ENCODE data around the gene PANX1.

- TF ChIP-seq, protein P1, sequence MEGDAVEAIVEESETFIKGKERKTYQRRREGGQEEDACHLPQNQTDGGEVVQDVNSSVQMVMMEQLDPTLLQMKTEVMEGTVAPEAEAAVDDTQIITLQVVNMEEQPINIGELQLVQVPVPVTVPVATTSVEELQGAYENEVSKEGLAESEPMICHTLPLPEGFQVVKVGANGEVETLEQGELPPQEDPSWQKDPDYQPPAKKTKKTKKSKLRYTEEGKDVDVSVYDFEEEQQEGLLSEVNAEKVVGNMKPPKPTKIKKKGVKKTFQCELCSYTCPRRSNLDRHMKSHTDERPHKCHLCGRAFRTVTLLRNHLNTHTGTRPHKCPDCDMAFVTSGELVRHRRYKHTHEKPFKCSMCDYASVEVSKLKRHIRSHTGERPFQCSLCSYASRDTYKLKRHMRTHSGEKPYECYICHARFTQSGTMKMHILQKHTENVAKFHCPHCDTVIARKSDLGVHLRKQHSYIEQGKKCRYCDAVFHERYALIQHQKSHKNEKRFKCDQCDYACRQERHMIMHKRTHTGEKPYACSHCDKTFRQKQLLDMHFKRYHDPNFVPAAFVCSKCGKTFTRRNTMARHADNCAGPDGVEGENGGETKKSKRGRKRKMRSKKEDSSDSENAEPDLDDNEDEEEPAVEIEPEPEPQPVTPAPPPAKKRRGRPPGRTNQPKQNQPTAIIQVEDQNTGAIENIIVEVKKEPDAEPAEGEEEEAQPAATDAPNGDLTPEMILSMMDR (IDR thresholded peaks at IDR 0.05; ENCODE audit: poor library complexity), result no peak
- TF ChIP-seq EZH2 (IDR thresholded peaks at IDR 0.05; ENCODE audit: borderline replicate concordance) (no peak), EZH2phosphoT487 (IDR thresholded peaks at IDR 0.05; ENCODE audit: low read depth, severe bottlenecking, unreplicated experiment) (no peak)
Measured at GRCh38 chr11:94224078-94224477, 95.4 kb downstream of the PANX1 start.
